Measurements from ENCODE around the gene OR10R2.

The OR10R2 gene

GRCh38 chr1:158520955-158521665, 49.1 kb downstream of the OR10R2 start:
- no peak for DNase-seq
- in situ Hi-C loops (cut with HindIII; ENCODE audit: low pct_ligation_motif_present, low pct_unique_long_range_greater_than_20kb, low sequenced_read_pairs): no loop called here

- in situ Hi-C loops (cut with HindIII; ENCODE audit: low pct_ligation_motif_present, low pct_unique_long_range_greater_than_20kb, low sequenced_read_pairs): no loop called here
- DNase-seq: no peak
Measured at GRCh38 chr1:158521666-158522058, 49.6 kb downstream of the OR10R2 start.

DNA sequence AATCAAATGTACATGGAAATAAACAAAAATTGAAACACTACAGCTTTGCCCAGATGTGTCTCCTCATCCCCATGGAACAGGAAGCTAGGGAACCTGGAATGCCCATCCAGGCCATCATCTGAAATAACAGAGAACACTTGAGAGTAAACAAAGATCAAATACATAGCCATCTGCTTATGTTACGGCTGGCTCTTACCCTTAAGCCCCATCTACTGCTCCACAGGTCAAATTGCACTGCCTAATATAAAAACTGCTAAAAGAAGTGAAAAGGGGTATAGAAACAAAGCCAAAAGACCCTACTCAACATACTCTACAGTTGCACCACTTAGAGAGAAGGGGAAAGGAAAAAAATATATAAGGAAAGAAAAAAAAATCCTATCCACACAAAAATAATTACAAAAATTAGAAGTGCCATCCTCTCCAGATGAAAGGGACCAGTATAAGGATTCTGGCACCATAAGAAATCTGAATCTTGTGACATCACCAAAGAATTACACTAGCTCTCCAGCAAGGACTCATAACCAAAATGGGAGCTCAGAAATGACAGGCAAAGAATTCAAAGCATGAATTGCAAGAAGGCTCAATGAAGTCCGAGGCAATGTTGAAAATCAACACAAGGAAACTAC, 55.3 kb downstream of the OR10R2 start:
- in situ Hi-C loops (cut with HindIII; ENCODE audit: low pct_ligation_motif_present, low pct_unique_long_range_greater_than_20kb, low sequenced_read_pairs): no loop called here
- DNase-seq: no peak
